Measurements from ENCODE around the gene C3orf52. TPM values are rescaled to one million over a fixed set of nuclear protein-coding genes. Genes with fewer than 3 reads are reported as not detected.

Gene C3orf52
- total RNA-seq, 1 donor from 2014 or later: 42.5 TPM

DNA sequence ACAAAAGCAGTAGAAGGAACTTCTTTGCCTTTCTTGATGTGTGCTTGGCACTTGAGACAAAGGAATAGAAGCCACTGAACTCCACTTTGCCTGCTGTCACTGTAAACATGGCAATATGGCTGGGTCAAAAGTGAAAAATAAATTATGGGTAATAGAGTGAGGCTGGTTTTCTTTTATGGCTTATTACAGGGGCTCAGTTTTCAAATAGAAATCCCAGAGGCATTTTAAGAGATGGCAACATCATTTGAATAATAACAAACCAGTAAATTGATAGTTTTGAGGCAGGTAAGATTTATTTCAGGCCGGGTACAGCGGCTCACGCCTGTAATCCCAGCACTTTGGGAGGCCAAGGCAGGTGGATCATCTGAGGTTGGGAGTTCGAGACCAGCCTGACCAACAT, 2.8 kb downstream of the C3orf52 start:
- Histone ChIP-seq H3K4me3 (ENCODE audit: low read depth, low read length) (no peak overlapping the region), H3K27me3 (ENCODE audit: control insufficient read depth, insufficient read depth, low read length) (no peaks in the 10 kb centered on the region), H3K36me3 (ENCODE audit: control insufficient read depth, insufficient read depth, low read length) (no peaks in the 10 kb centered on the region)
- TF ChIP-seq, protein P1, sequence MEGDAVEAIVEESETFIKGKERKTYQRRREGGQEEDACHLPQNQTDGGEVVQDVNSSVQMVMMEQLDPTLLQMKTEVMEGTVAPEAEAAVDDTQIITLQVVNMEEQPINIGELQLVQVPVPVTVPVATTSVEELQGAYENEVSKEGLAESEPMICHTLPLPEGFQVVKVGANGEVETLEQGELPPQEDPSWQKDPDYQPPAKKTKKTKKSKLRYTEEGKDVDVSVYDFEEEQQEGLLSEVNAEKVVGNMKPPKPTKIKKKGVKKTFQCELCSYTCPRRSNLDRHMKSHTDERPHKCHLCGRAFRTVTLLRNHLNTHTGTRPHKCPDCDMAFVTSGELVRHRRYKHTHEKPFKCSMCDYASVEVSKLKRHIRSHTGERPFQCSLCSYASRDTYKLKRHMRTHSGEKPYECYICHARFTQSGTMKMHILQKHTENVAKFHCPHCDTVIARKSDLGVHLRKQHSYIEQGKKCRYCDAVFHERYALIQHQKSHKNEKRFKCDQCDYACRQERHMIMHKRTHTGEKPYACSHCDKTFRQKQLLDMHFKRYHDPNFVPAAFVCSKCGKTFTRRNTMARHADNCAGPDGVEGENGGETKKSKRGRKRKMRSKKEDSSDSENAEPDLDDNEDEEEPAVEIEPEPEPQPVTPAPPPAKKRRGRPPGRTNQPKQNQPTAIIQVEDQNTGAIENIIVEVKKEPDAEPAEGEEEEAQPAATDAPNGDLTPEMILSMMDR (IDR thresholded peaks at IDR 0.05; ENCODE audit: insufficient read depth, low read length, poor library complexity, severe bottlenecking): no peak
- DNase-seq (ENCODE audit: low read depth): no peak

- Histone ChIP-seq H3K4me3 (ENCODE audit: low read depth, low read length) (no peak overlapping the region), H3K27me3 (ENCODE audit: control insufficient read depth, insufficient read depth, low read length) (no peaks in the 10 kb centered on the region), H3K36me3 (ENCODE audit: control insufficient read depth, insufficient read depth, low read length) (peaks cover 1% of the 10 kb centered on the region)
- no peak for DNase-seq (ENCODE audit: low read depth)
- TF ChIP-seq, protein P1 (IDR thresholded peaks at IDR 0.05; ENCODE audit: insufficient read depth, low read length, poor library complexity, severe bottlenecking): no peak
Measured at GRCh38 chr3:112089956-112090886, 4.0 kb downstream of the C3orf52 start.

- H3K36me3 ChIP-seq (ENCODE audit: control insufficient read depth, insufficient read depth, low read length): peaks cover 1% of the 10 kb centered on the region
- H3K4me3 ChIP-seq (ENCODE audit: low read depth, low read length): no peak overlapping the region
- DNase-seq (ENCODE audit: low read depth): no peak
- H3K27me3 ChIP-seq (ENCODE audit: control insufficient read depth, insufficient read depth, low read length): no peaks in the 10 kb centered on the region
- TF ChIP-seq, protein P1 (IDR thresholded peaks at IDR 0.05; ENCODE audit: insufficient read depth, low read length, poor library complexity, severe bottlenecking): no peak
Measured at GRCh38 chr3:112090887-112091586, 4.8 kb downstream of the C3orf52 start.

GRCh38 chr3:112092496-112093179, 6.4 kb downstream of the C3orf52 start:
- TF ChIP-seq, protein P1 (IDR thresholded peaks at IDR 0.05; ENCODE audit: insufficient read depth, low read length, poor library complexity, severe bottlenecking): no peak
- no peaks in the 10 kb centered on the region for H3K27me3 ChIP-seq (ENCODE audit: control insufficient read depth, insufficient read depth, low read length)
- no peak for DNase-seq (ENCODE audit: low read depth)
- H3K36me3 ChIP-seq (ENCODE audit: control insufficient read depth, insufficient read depth, low read length): peaks cover 1% of the 10 kb centered on the region
- no peak overlapping the region for H3K4me3 ChIP-seq (ENCODE audit: low read depth, low read length)

DNA sequence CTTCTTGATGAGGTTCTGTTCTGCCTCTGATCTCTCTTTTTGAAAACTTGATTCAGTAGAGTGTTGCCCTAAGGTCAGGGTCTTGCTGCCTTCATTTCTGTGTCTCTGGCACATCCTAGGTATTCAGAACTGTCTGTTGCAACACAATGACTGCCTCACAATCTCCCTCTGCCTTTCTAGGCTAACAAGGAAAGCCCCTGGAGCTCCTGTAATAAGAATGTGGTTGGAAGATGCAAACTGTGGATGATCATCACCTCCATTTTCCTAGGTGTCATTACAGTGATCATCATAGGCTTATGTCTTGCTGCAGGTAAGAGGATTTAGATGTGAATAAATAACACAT, 7.0 kb downstream of the C3orf52 start:
- DNase-seq (ENCODE audit: low read depth): no peak
- H3K36me3 ChIP-seq (ENCODE audit: control insufficient read depth, insufficient read depth, low read length): peaks cover 1% of the 10 kb centered on the region

More for the DNA sequence above, 7.0 kb downstream of the C3orf52 start:
- Histone ChIP-seq H3K4me3 (ENCODE audit: low read depth, low read length) (no peak overlapping the region), H3K27me3 (ENCODE audit: control insufficient read depth, insufficient read depth, low read length) (no peaks in the 10 kb centered on the region)
- TF ChIP-seq, protein P1 (IDR thresholded peaks at IDR 0.05; ENCODE audit: insufficient read depth, low read length, poor library complexity, severe bottlenecking): no peak
